Gastroesophageal sphincter (tissue), 3 donors: ENCODE results near the gene MEF2A.

Source experiments
- CTCF ChIP-seq, 4 experiments: fragments of 200-600 bp in 2 of 4; fragments of 450-650 bp in 2 of 4; sonication (generic) in 1 of 4; IDR thresholded peaks; one replicate each; pipeline ENCODE4 v1.5.1; 2017 to 2019; ENCODE audit warnings: antibody characterized with exemption in 4 of 4, mild to moderate bottlenecking in 2 of 4, moderate library complexity in 2 of 4
- EP300 ChIP-seq: sonication (generic); formaldehyde crosslinking; IDR thresholded peaks from one replicate; pipeline ENCODE4 v1.6.1; 2017; ENCODE audit warnings: antibody characterized with exemption, mild to moderate bottlenecking
- POLR2AphosphoS5 ChIP-seq: sonication (generic); formaldehyde crosslinking; IDR thresholded peaks from one replicate; pipeline ENCODE4 v1.6.1; 2017; ENCODE audit warnings: antibody characterized with exemption

- TF ChIP-seq POLR2AphosphoS5: no peak
- TF ChIP-seq CTCF (IDR thresholded peaks at IDR 0.05): no peak
- TF ChIP-seq EP300: no peak
Measured at GRCh38 chr15:99635145-99635544, 69.4 kb downstream of the MEF2A start.
